ENCODE data around the gene RPS6KA3.

Gene RPS6KA3
- long read RNA-seq, donor 1, full-length matches to known transcripts, result 2 of 2 reads
- long read RNA-seq, donor 1, partial matches to known transcripts, result 0 of 2 reads
- long read RNA-seq, donor 1, other reads (novel, unspliced or antisense), result 0 of 2 reads
- long read RNA-seq, donor 2, result 0 reads
- long read RNA-seq, donor 3, partial matches to known transcripts, result 0 of 1 reads
- long read RNA-seq, donor 3, other reads (novel, unspliced or antisense), result 0 of 1 reads
- long read RNA-seq, donor 4, full-length matches to known transcripts, result 2 of 2 reads
- long read RNA-seq, donor 4, partial matches to known transcripts, result 0 of 2 reads
- long read RNA-seq, donor 4, other reads (novel, unspliced or antisense), result 0 of 2 reads
- long read RNA-seq, donor 5, full-length matches to known transcripts, result 2 of 2 reads
- long read RNA-seq, donor 5, partial matches to known transcripts, result 0 of 2 reads
- long read RNA-seq, donor 5, other reads (novel, unspliced or antisense), result 0 of 2 reads
- long read RNA-seq, donor 6, full-length matches to known transcripts, result 4 of 4 reads
- long read RNA-seq, donor 6, partial matches to known transcripts, result 0 of 4 reads
- long read RNA-seq, donor 6, other reads (novel, unspliced or antisense), result 0 of 4 reads
- long read RNA-seq, donor 7, full-length matches to known transcripts, result 3 of 3 reads
- long read RNA-seq, donor 7, partial matches to known transcripts, result 0 of 3 reads
- long read RNA-seq, donor 7, other reads (novel, unspliced or antisense), result 0 of 3 reads
- long read RNA-seq, donor 8, full-length matches to known transcripts, result 4 of 4 reads
- long read RNA-seq, donor 8, partial matches to known transcripts, result 0 of 4 reads
- long read RNA-seq, donor 8, other reads (novel, unspliced or antisense), result 0 of 4 reads

DNA sequence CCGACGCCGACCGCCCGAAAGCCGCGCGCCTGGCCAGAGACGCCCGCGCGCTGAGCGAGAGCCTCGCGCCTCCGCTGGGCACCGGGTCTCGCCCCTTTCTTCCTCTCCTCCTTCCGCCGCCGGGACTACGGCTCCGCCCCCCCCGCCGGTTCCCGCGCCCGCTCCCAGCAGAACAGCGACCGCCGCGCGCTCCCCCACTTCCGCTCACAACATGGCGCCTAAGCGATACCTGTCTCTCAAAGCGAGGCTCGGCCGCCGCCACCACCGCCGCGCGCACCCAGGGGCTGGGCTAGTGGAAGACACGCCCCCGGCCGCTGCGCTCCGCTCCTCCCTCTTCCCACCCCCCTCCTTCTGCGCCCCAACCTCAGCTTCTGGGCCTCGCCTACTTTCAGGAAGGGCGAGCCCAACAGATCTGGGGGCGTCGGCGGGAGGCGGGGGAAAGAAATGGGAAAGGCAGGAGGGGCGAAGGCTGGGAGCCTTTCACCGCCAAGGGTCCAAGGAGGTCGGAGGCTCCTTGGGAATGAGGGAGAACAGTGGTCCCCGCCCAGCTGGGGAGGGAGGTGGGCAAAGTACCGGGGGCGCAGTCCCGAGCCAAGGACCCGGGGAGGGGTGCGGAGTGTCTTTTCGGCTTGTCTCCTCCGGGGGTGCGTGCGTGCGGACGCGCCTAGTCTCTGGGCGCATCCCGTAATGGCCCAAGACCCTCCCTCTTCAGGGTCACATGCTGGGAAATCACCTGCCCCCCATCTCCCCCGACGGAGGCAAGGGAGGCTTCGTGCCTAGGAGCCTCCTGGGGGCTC is at the start of gene RPS6KA3:
Gene RPS6KA3 (minus strand): TSS at position 100 of the 797 bp plus-strand sequence. CDS start 277 bp downstream, outside the sequence.
- DNase-seq, result peak; percentile 84

- no peak for DNase-seq
Measured at GRCh38 chrX:20315140-20315539, 48.4 kb upstream of the RPS6KA3 start.

DNA sequence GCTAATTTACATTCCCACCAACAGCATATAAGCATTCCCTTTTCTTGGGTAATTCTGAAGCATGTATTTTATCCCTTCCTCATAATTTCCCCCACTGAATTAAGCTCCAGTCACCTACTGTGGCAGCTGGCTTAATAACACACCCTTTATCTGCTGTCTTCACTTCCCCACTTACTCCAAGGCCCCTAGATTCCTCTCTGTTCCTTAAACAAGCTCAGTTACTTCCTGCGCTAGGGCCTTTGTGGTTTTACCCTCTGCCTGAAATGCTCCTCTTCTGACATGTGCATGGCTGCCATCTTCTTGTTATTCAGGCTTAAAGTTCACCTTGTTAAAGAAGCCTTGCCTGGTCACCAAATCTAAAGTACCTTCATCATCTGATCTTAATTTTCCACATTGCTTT is 47.2 kb upstream of the RPS6KA3 start:
- DNase-seq, result no peak

DNA sequence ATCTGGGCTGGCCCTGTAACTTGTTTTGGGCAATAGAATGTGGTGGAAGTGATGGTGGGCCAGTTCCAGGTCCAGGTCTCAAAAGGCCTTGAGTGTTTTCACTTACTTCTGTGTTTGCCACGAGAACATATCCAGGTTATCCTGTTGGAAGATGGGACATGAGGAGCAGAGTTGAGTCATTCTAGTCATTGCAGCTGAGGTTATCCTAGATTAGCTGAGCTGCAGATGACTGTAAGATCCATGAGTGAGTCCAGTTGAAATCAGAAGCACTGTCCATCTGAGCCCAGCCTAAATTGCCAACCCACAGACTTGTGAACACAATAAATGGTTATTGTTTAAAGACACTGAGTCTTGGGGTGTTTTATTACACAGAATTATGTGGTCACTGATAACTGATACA is 45.3 kb upstream of the RPS6KA3 start:
- DNase-seq, result no peak

GRCh38 chrX:20311505-20311904 is 44.8 kb upstream of the RPS6KA3 start:
- DNase-seq, result no peak

- DNase-seq, result no peak
Measured at GRCh38 chrX:20309806-20310205, 43.1 kb upstream of the RPS6KA3 start.

GRCh38 chrX:20306668-20307067 is 40.0 kb upstream of the RPS6KA3 start:
- DNase-seq, result no peak

GRCh38 chrX:20300822-20301221 is 34.1 kb upstream of the RPS6KA3 start:
- DNase-seq, result peak; percentile 1

DNA sequence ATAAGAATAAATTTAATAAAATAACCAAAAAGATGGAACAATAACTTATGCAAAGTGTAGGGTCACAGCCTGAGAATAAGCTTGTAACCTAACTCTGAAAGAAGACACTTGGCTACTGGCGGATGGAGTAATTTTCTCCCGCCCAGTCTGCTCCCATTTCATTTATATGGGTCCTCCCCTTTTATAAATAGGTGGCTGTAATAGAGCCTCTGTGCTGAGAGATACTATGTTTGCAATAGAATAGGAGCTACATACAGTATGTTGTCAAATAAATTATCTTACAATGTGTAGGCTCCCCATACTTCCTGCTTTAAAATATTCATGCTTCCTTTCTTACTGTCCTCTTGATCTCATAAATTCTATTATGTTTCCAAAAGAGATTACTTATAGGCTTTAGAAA is 28.2 kb upstream of the RPS6KA3 start:
- no peak for DNase-seq

- DNase-seq, result no peak
Measured at GRCh38 chrX:20294284-20294683, 27.6 kb upstream of the RPS6KA3 start.

GRCh38 chrX:20285511-20285910 is 18.8 kb upstream of the RPS6KA3 start:
- DNase-seq, result no peak

GRCh38 chrX:20284992-20285391 is 18.3 kb upstream of the RPS6KA3 start:
- DNase-seq, result no peak

DNA sequence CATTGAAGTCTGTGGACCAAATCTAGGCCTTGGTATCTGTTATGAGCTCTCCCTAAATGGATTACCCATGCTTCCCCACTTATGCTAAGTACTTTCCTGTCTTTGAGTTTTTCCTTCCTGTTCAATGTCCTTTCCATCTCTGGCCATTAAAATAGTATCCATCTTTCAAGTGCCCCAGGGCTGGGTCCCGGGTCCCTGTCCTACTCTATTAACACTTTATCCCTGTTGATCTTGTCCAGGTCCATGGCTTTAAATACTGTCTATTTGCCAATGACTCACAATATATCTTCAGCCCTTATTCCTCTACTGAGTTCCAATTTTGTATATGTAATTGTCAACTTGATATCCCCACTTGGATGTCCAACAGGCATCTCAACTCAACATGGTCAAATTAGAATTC is 17.7 kb upstream of the RPS6KA3 start:
- DNase-seq, result no peak

GRCh38 chrX:20280938-20281337 is 14.2 kb upstream of the RPS6KA3 start:
- DNase-seq, result no peak

DNA sequence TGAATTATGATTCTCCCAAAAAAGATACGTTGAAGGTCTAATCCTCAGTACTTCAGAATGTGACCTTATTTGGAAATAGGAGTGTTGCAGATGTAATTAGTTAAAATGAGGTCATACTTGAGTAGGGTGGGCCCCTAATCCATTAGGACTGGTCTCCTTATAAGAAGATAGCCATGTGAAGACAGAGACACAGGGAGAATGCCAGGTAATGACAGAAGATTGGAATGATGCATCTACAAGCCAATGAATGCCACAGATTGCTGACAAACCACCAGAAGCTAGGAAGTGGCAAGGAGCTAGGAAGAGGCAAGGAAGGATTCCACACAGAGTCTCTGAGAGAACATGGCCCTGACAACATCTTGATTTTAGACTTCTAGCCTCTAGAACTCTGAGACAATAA is 7.4 kb upstream of the RPS6KA3 start:
- DNase-seq, result no peak

GRCh38 chrX:20271730-20272129 is 5.0 kb upstream of the RPS6KA3 start:
- no peak for DNase-seq

DNA sequence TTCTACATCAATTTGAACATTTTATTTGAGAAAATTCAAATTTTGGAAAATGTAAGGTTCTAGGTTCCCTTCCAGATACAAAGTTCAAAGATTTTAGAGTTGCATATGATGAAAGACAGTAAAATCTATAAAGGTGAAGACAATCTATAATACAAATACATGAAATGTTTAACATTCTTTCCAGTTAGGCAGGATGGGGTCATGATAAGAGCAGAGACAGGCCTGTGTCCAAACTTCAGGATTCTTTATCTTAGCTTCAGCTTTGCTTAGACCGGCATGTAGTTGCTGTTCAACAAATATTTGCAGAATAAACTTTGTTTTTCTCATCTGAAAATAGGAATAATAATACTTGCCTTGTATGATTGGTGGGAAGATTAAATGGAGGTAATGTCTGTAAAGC is 4.5 kb upstream of the RPS6KA3 start:
- DNase-seq, result no peak

DNA sequence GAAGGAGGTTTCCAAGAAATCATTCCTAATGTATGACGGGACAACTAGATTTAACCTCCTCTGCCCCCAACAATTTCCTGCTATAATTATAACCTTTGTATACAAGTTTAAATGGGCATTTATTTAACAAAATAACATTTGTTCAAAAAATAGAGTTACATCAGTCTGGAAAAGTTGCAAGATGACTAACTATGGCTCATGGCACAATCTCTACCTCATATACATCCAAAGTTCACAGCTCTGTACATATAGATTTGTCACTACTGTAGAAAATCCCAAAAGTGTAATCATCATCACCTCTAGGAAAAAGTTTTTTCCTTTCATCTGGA is 3.8 kb upstream of the RPS6KA3 start:
- DNase-seq, result no peak

- DNase-seq, result no peak
Measured at GRCh38 chrX:20269848-20270561, 3.3 kb upstream of the RPS6KA3 start.

DNA sequence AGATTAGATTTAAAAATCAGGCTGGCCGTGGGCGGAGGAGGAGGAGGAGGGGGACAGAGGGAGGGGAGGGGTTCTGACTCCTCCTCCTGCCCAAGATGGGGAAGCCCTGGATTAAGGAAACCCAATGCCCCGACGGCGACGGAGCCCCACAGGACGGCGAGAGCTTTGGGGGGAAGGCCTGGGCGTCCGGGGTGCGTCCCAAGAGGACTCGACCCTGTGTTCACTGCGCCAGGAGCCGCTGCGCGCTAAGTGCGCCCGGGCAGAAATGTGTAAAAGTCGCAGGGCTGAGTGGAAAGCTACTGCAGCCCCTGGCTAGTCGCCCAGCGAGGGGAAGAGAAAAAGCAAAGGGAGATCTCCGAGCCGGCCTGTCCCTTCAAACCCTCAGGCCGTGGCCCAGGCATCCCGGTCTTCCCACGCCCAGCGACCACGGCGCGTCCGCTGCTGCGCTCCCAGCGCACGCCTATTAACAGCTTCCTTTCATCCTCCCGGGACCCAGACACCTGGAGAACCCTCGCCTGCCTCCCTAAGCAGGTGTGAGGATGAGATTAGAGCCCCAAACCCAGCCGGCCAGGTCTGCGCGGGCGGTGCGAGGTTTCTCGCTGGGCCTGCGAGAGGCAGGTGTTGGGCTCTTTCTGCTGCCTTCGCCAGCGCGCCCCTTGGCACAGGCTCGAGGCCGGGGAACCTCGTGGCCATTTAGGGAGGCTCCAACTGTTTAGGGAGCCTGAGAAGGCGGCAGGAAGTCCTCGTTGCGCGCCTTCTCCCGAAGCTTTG is 1.4 kb upstream of the RPS6KA3 start:
- peak; percentile 65 for DNase-seq

GRCh38 chrX:20267607-20267930 is 860 bp upstream of the RPS6KA3 start:
- no peak for DNase-seq

Measured in right kidney (tissue), 9 donors.